Lower leg skin (tissue), 4 donors: ENCODE data around the gene PPIG. TPM values are rescaled to one million over a fixed set of nuclear protein-coding genes. Genes with fewer than 3 reads are reported as not detected.
A peak's percentile ranks its signal among the peaks of the same experiment; 100 is the strongest.
"Not testable (repeated sequence)": the region's sequence is repeated elsewhere in the genome, so short reads cannot be mapped to it uniquely, and the experiment has no call there.

ENCODE experiments used
- DNase-seq, 2 donors: peaks; one replicate each; pipeline ENCODE4 v3.0.0-alpha.2; 2019; ENCODE audit warnings: low spot score in 2 of 2
- H3K4me3 ChIP-seq: fragments of 200-600 bp; sonication (generic); 2 replicates; pipeline ENCODE4 v1.5.1; 2017; ENCODE audit warnings: mild to moderate bottlenecking, low read depth; ENCODE audit not compliant: poor library complexity, severe bottlenecking
- CTCF ChIP-seq, 3 donors: fragments of 450-650 bp; IDR thresholded peaks; one replicate each; pipeline ENCODE4 v1.5.1; 2016; ENCODE audit warnings: antibody characterized with exemption in 3 of 3, mild to moderate bottlenecking in 3 of 3, moderate library complexity in 2 of 3
- POLR2A ChIP-seq, 2 donors: fragments of 450-650 bp; IDR thresholded peaks; one replicate each; pipeline ENCODE4 v1.6.1; 2016 to 2017; ENCODE audit warnings: antibody characterized with exemption in 2 of 2, mild to moderate bottlenecking in 1 of 2, moderate library complexity in 1 of 2
- WGBS, 2 donors: methylation state at CpG; one replicate each; pipeline ENCODE4 v1.1.5; 2018; 5-methylcytosine and 5-hydroxymethylcytosine counted together
- intact Hi-C: fragments of 100-400 bp; cut with DNase I; formaldehyde crosslinking; loops from one replicate; pipeline ENCODE4 v1.15.0; 2023; ENCODE audit warnings: low total_unique reads
- total RNA-seq, 4 donors: library from RNA; depleted of rRNA; stranded (reverse); fragments of >200 nt; gene quantifications; one replicate each; pipeline ENCODE4 v1.1.0, GENCODE V29; 2016

PPIG gene
- total RNA-seq = 10 to 100 TPM; 23.5 to 31.9 (median 28.0) TPM

DNA sequence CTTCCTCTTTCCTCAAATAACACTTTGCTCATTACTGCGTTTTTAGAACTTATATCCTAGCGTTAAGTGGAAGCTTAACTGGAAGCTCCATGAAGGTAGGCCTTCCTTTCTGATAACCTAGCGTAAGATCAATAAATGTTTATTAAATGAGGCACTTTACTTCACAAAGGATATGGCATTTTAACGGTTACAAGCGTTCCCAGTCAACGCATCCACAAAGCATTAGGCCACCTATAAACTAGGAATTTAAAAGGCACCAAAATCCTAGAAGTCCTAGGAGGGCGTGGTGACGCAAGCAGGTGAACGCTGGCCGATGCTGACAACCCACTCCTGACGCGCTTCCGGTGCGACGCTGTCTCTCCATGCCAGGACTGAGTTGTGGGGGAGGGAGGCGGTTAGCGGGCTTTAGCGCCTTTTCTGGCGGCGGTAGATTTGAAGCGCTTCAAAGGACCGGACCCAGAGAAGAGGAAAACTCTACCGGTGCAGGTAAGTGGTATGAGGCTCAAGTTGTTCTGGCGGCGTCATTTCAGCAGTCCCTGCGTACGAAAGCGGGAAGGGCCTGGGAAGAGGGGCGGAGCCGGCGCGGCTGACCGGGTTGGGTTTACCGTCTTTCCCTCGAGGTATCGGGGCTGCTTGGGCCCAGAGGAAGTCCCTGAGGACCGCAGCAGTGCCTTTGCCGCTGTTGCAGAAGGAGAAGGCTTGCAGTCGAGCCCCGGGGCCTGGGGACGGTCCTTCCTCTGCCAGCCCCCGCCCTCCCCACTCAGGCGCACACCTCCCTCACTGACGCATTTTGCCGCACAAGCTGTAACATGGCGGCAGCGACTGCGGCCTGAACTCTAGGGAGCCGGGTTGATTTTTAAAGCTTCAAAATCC is at the start of gene PPIG:
Gene PPIG (plus strand): TSS at position 347 of the 873 bp plus-strand sequence. CDS start 19,691 bp downstream, outside the sequence.
- 5 to 6% methylated on average over 43 to 49 of the region's 49 CpGs for WGBS, 2 donors
- peak; percentile 88 to 97 for DNase-seq
- intact Hi-C loops = no loop called here

GRCh38 chr2:169539460-169539859 is 44.7 kb upstream of the PPIG start:
- H3K4me3 ChIP-seq, DNase-seq, intact Hi-C loops: not testable (repeated sequence)
- 92 to 98% methylated on average over 2 of the region's 2 CpGs for WGBS, 2 donors

More for the DNA sequence above, at the start of gene PPIG:
- H3K4me3 ChIP-seq = peak within 1 kb of the TSS; percentile 78
- TF ChIP-seq POLR2A (IDR thresholded peaks at IDR 0.05) = no peak
- TF ChIP-seq CTCF (IDR thresholded peaks at IDR 0.05) = no peak

GRCh38 chr2:169540146-169540545 is 44.0 kb upstream of the PPIG start:
- no peak for DNase-seq
- TF ChIP-seq POLR2A (IDR thresholded peaks at IDR 0.05) (no peak), CTCF (IDR thresholded peaks at IDR 0.05) (no peak)
- no peak overlapping the region for H3K4me3 ChIP-seq
- intact Hi-C loops = no loop called here
- 91 to 92% methylated on average over 2 of the region's 2 CpGs for whole genome bisulfite sequencing, 2 donors

DNA sequence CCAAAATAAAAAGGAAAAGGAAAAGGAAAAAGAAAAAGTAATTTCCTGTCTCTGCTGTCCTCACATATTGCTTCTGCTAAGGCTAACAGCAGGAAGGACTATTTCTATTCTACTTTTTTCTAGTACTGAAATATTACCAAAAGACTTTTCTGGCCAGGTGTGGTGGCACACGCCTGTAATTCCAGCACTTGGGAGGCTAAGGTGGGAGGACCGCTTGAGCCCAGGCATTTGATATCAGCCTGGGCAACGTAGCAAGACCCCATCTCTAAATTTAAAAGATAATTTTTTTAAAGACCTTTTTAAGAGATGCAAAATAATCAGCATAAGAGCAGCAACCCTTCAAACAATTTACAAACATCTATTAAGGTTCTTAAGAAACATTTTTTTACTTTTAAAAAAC is 41.7 kb upstream of the PPIG start:
- intact Hi-C loops = no loop called here
- 91 to 93% methylated on average over 3 of the region's 3 CpGs for WGBS, 2 donors
- TF ChIP-seq POLR2A (IDR thresholded peaks at IDR 0.05) (no peak), CTCF (IDR thresholded peaks at IDR 0.05) (no peak)
- H3K4me3 ChIP-seq = no peak overlapping the region
- DNase-seq = no peak

GRCh38 chr2:169546756-169547155 is 37.4 kb upstream of the PPIG start:
- WGBS, 2 donors = 88 to 95% methylated on average over 2 of the region's 2 CpGs
- intact Hi-C loops = no loop called here
- no peak for DNase-seq
- no peak for TF ChIP-seq CTCF (IDR thresholded peaks at IDR 0.05)
- no peak for TF ChIP-seq POLR2A (IDR thresholded peaks at IDR 0.05)
- no peak overlapping the region for H3K4me3 ChIP-seq

GRCh38 chr2:169561364-169561763 is 22.8 kb upstream of the PPIG start:
- no peak for DNase-seq
- 95 to 97% methylated on average over 1 of the region's 1 CpG for WGBS, 2 donors
- TF ChIP-seq POLR2A (IDR thresholded peaks at IDR 0.05) (no peak), CTCF (IDR thresholded peaks at IDR 0.05) (no peak)
- intact Hi-C loops = no loop called here
- H3K4me3 ChIP-seq = no peak overlapping the region

DNA sequence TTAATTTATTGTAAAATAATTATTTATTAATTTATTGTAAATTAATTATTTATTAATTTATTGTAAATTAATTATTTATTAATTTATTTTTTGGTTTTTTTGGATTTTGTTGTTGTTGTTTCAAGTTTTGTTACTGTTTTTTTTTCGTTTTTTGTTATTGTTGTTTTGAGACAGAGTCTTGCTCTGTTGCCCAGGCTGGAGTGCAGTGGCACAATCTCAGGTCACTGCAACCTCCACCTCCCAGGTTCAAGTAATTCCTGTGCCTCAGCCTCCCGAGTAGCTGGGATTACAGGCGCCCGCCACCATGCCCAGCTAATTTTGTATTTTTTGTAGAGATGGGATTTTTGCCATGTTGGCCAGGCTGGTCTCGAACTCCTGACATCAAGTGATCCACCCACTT is 22.1 kb upstream of the PPIG start:
- intact Hi-C loops, DNase-seq, H3K4me3 ChIP-seq: not testable (repeated sequence)
- WGBS, 2 donors = 93 to 96% methylated on average over 5 of the region's 5 CpGs
